ENCODE results near the gene CHTOP. TPM values are rescaled to one million over a fixed set of nuclear protein-coding genes. Genes with fewer than 3 reads are reported as not detected.

The CHTOP gene

GRCh38 chr1:153688276-153688675 is 54.4 kb downstream of the CHTOP start:
- no peak overlapping the region for H3K4ac ChIP-seq (ENCODE audit: low read depth, low read length)
- H3K4me1 ChIP-seq (ENCODE audit: control insufficient read depth, low read depth, low read length): no peaks in the 10 kb centered on the region
- H2AK5ac ChIP-seq (ENCODE audit: low read length): no peak overlapping the region
- H3K4me2 ChIP-seq (ENCODE audit: low read length): no peak overlapping the region
- H3K79me2 ChIP-seq (ENCODE audit: control insufficient read depth, insufficient read depth, low read length): no peaks in the 10 kb centered on the region
- H3K27me3 ChIP-seq (ENCODE audit: insufficient read depth, low read length, poor library complexity): no peaks in the 10 kb centered on the region
- peak overlapping the region; percentile 49 for H3K56ac ChIP-seq (ENCODE audit: low read length)
- no peak overlapping the region for H3K27ac ChIP-seq (ENCODE audit: low read depth, low read length)
- no peak overlapping the region for H4K8ac ChIP-seq (ENCODE audit: low read depth, low read length)
- H4K5ac ChIP-seq (ENCODE audit: low read length): no peak overlapping the region
- H3K79me1 ChIP-seq (ENCODE audit: low read length): no peaks in the 10 kb centered on the region
- H2BK120ac ChIP-seq (ENCODE audit: low read depth, low read length): no peak overlapping the region
- no CpG with 5 or more reads among the region's 7 CpGs for WGBS (ENCODE audit: extremely low coverage, insufficient coverage, low lambda C conversion rate)
- no peak overlapping the region for H3K4me3 ChIP-seq (ENCODE audit: low read length)
- no peak overlapping the region for H3K18ac ChIP-seq (ENCODE audit: low read length)
- no peak overlapping the region for H2BK5ac ChIP-seq (ENCODE audit: low read length)
- peak overlapping the region; percentile 89 for H3K23ac ChIP-seq (ENCODE audit: low read length)
- DNase-seq: no peak
- H3K9ac ChIP-seq (ENCODE audit: low read length): no peak overlapping the region
- H3K36me3 ChIP-seq (ENCODE audit: control insufficient read depth, insufficient read depth, low read length): peaks cover 1% of the 10 kb centered on the region
- no peak overlapping the region for H2BK15ac ChIP-seq (replicated peaks; ENCODE audit: low read depth)

GRCh38 chr1:153688736-153689328 is 55.0 kb downstream of the CHTOP start:
- Histone ChIP-seq H4K8ac (ENCODE audit: low read depth, low read length) (no peak overlapping the region), H3K27me3 (ENCODE audit: insufficient read depth, low read length, poor library complexity) (no peaks in the 10 kb centered on the region), H3K9ac (ENCODE audit: low read length) (no peak overlapping the region), H3K4me2 (ENCODE audit: low read length) (no peak overlapping the region), H3K36me3 (ENCODE audit: control insufficient read depth, insufficient read depth, low read length) (peaks cover 1% of the 10 kb centered on the region), H3K18ac (ENCODE audit: low read length) (no peak overlapping the region), H2BK5ac (ENCODE audit: low read length) (no peak overlapping the region), H3K23ac (ENCODE audit: low read length) (peak overlapping the region; percentile 45), H4K5ac (ENCODE audit: low read length) (no peak overlapping the region), H2BK120ac (ENCODE audit: low read depth, low read length) (no peak overlapping the region), H3K4me3 (ENCODE audit: low read length) (no peak overlapping the region), H3K79me2 (ENCODE audit: control insufficient read depth, insufficient read depth, low read length) (no peaks in the 10 kb centered on the region), H2BK15ac (replicated peaks; ENCODE audit: low read depth) (no peak overlapping the region), H2AK5ac (ENCODE audit: low read length) (no peak overlapping the region), H3K56ac (ENCODE audit: low read length) (no peak overlapping the region), H3K27ac (ENCODE audit: low read depth, low read length) (no peak overlapping the region), H3K79me1 (ENCODE audit: low read length) (no peaks in the 10 kb centered on the region), H3K4me1 (ENCODE audit: control insufficient read depth, low read depth, low read length) (no peaks in the 10 kb centered on the region), H3K4ac (ENCODE audit: low read depth, low read length) (no peak overlapping the region)
- DNase-seq: no peak
- WGBS (ENCODE audit: extremely low coverage, insufficient coverage, low lambda C conversion rate): no CpG with 5 or more reads among the region's 18 CpGs

- H2BK15ac ChIP-seq (replicated peaks; ENCODE audit: low read depth): no peak overlapping the region
- no peaks in the 10 kb centered on the region for H3K27me3 ChIP-seq (ENCODE audit: insufficient read depth, low read length, poor library complexity)
- H2BK120ac ChIP-seq (ENCODE audit: low read depth, low read length): no peak overlapping the region
- H3K4me1 ChIP-seq (ENCODE audit: control insufficient read depth, low read depth, low read length): peaks cover 12% of the 10 kb centered on the region
- H3K4me2 ChIP-seq (ENCODE audit: low read length): no peak overlapping the region
- H3K23ac ChIP-seq (ENCODE audit: low read length): no peak overlapping the region
- no peak overlapping the region for H4K5ac ChIP-seq (ENCODE audit: low read length)
- no peaks in the 10 kb centered on the region for H3K79me2 ChIP-seq (ENCODE audit: control insufficient read depth, insufficient read depth, low read length)
- no peak overlapping the region for H3K9ac ChIP-seq (ENCODE audit: low read length)
- no CpG with 5 or more reads among the region's 4 CpGs for WGBS (ENCODE audit: extremely low coverage, insufficient coverage, low lambda C conversion rate)
- no peak overlapping the region for H3K4me3 ChIP-seq (ENCODE audit: low read length)
- no peak overlapping the region for H4K8ac ChIP-seq (ENCODE audit: low read depth, low read length)
- no peak for DNase-seq
- H3K36me3 ChIP-seq (ENCODE audit: control insufficient read depth, insufficient read depth, low read length): peaks cover 1% of the 10 kb centered on the region
- H3K56ac ChIP-seq (ENCODE audit: low read length): no peak overlapping the region
- no peaks in the 10 kb centered on the region for H3K79me1 ChIP-seq (ENCODE audit: low read length)
- no peak overlapping the region for H3K18ac ChIP-seq (ENCODE audit: low read length)
- no peak overlapping the region for H3K4ac ChIP-seq (ENCODE audit: low read depth, low read length)
- no peak overlapping the region for H2AK5ac ChIP-seq (ENCODE audit: low read length)
- no peak overlapping the region for H2BK5ac ChIP-seq (ENCODE audit: low read length)
- no peak overlapping the region for H3K27ac ChIP-seq (ENCODE audit: low read depth, low read length)
Observed at GRCh38 chr1:153693466-153693865, 59.6 kb downstream of the CHTOP start.

Small RNA genes lying within 50 kb of the gene (small RNA-seq; reads per million reads assigned to genes)
- gene MIR8083 (ENCODE audit: insufficient read depth): not detected

All from mesendoderm (in vitro differentiated cells).